Neutrophil (primary cell): ENCODE measurements around the gene ATP2A2.

Experiments
- H3K27ac ChIP-seq: fragments of 200-600 bp; sonication (generic); 2 replicates; pipeline ENCODE4 v1.5.1; 2016; ENCODE audit warnings: mild to moderate bottlenecking, moderate library complexity
- H3K27me3 ChIP-seq: fragments of 200-600 bp; sonication (generic); 2 replicates; pipeline ENCODE4 v1.6.0; 2016; ENCODE audit warnings: mild to moderate bottlenecking
- H3K36me3 ChIP-seq: fragments of 200-600 bp; sonication (generic); 2 replicates; pipeline ENCODE4 v1.5.1; 2017
- H3K4me1 ChIP-seq, 2 experiments: fragments of 200-600 bp in 1 of 2; sonication (generic) in 1 of 2; 1 replicate in 1 of 2; 2 replicates in 1 of 2; pipeline versions ENCODE4 v1.5.1 to v1.6.1; 2013 to 2016; ENCODE audit warnings: low read depth in 1 of 2, low read length in 1 of 2, mild to moderate bottlenecking in 1 of 2, moderate library complexity in 1 of 2; ENCODE audit not compliant: control insufficient read depth in 1 of 2, insufficient read depth in 1 of 2
- H3K4me3 ChIP-seq, 2 experiments: fragments of 200-600 bp in 1 of 2; sonication (generic) in 1 of 2; 1 replicate in 1 of 2; 2 replicates in 1 of 2; pipeline ENCODE4 v1.5.1; 2013 to 2016; ENCODE audit warnings: low read depth in 1 of 2, low read length in 1 of 2, mild to moderate bottlenecking in 1 of 2, moderate library complexity in 1 of 2
- H3K9me3 ChIP-seq: fragments of 200-600 bp; sonication (generic); 2 replicates; pipeline ENCODE4 v1.5.1; 2016
- TF ChIP-seq, protein P1 (sequence below): fragments of 200-600 bp; sonication (generic); IDR thresholded peaks from 2 replicates; pipeline ENCODE4 v1.5.1; 2016; ENCODE audit warnings: antibody characterized with exemption

ATP2A2 gene

GRCh38 chr12:110262442-110263388, 18.3 kb upstream of the ATP2A2 start:
- Histone ChIP-seq H3K4me3 (no peak overlapping the region), H3K9me3 (no peaks in the 10 kb centered on the region), H3K4me1 (no peaks in the 10 kb centered on the region), H3K27me3 (peaks cover 67% of the 10 kb centered on the region), H3K36me3 (no peaks in the 10 kb centered on the region), H3K27ac (no peak overlapping the region)
- TF ChIP-seq, protein P1, sequence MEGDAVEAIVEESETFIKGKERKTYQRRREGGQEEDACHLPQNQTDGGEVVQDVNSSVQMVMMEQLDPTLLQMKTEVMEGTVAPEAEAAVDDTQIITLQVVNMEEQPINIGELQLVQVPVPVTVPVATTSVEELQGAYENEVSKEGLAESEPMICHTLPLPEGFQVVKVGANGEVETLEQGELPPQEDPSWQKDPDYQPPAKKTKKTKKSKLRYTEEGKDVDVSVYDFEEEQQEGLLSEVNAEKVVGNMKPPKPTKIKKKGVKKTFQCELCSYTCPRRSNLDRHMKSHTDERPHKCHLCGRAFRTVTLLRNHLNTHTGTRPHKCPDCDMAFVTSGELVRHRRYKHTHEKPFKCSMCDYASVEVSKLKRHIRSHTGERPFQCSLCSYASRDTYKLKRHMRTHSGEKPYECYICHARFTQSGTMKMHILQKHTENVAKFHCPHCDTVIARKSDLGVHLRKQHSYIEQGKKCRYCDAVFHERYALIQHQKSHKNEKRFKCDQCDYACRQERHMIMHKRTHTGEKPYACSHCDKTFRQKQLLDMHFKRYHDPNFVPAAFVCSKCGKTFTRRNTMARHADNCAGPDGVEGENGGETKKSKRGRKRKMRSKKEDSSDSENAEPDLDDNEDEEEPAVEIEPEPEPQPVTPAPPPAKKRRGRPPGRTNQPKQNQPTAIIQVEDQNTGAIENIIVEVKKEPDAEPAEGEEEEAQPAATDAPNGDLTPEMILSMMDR, result no peak

DNA sequence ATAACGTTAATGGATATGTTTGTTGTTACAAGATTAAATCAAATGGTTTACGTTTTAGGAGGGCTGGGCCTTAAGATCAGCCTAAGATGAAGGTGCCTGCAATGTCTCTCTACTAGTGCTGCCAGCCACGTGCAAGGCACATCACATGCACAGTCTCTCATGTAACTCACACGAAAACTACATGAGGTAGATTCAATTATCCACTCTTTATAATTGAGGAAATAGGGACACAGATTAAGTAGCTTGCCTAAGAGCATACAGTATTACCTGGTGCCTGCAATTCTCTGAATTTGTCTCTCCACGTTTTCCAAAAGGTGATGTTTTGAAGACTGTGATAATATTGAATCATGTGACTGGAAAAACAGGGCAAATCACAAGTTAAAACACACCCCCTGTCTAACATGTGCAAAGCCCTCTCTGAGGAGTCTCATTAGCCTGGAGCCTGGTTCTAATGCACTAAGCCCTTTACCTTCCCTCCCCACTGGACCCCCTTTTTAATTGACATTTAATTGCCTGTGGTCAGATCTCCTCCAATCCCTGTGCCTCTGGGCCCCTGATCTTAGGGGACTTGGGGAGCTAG, 14.6 kb upstream of the ATP2A2 start:
- H3K27me3 ChIP-seq, result peaks cover 75% of the 10 kb centered on the region
- no peaks in the 10 kb centered on the region for H3K4me1 ChIP-seq
- no peak overlapping the region for H3K4me3 ChIP-seq
- H3K9me3 ChIP-seq, result no peaks in the 10 kb centered on the region
- TF ChIP-seq, protein P1, result no peak
- no peak overlapping the region for H3K27ac ChIP-seq
- H3K36me3 ChIP-seq, result no peaks in the 10 kb centered on the region

- no peak overlapping the region for H3K27ac ChIP-seq
- H3K27me3 ChIP-seq, result peaks cover 70% of the 10 kb centered on the region
- TF ChIP-seq, protein P1, result no peak
- H3K4me3 ChIP-seq, result no peak overlapping the region
- no peaks in the 10 kb centered on the region for H3K9me3 ChIP-seq
- no peaks in the 10 kb centered on the region for H3K36me3 ChIP-seq
- H3K4me1 ChIP-seq, result no peaks in the 10 kb centered on the region
These were observed 13.9 kb upstream of the ATP2A2 start for GRCh38 chr12:110266980-110267620.

GRCh38 chr12:110269622-110270124, 11.4 kb upstream of the ATP2A2 start:
- Histone ChIP-seq H3K4me1 (no peaks in the 10 kb centered on the region), H3K27me3 (peaks cover 55% of the 10 kb centered on the region), H3K36me3 (no peaks in the 10 kb centered on the region), H3K4me3 (no peak overlapping the region), H3K9me3 (no peaks in the 10 kb centered on the region), H3K27ac (no peak overlapping the region)
- TF ChIP-seq, protein P1, result no peak

GRCh38 chr12:110270125-110270962, 10.7 kb upstream of the ATP2A2 start:
- TF ChIP-seq, protein P1, result no peak
- H3K4me3 ChIP-seq, result no peak overlapping the region
- no peak overlapping the region for H3K27ac ChIP-seq
- H3K4me1 ChIP-seq, result no peaks in the 10 kb centered on the region
- H3K27me3 ChIP-seq, result peaks cover 52% of the 10 kb centered on the region
- no peaks in the 10 kb centered on the region for H3K9me3 ChIP-seq
- H3K36me3 ChIP-seq, result no peaks in the 10 kb centered on the region
